K562 (cell line): ENCODE results near the gene MCL1. TPM values are rescaled to one million over a fixed set of nuclear protein-coding genes. Genes with fewer than 3 reads are reported as not detected.

Experiments used
- ATF6 ChIP-seq: sonication (generic); formaldehyde crosslinking; IDR thresholded peaks from 2 replicates; pipeline ENCODE4 v1.4.0; 2020; ENCODE audit warnings: mild to moderate bottlenecking, missing genetic modification reagents
- BRF2 ChIP-seq: IDR thresholded peaks from 3 replicates; pipeline ENCODE4 v1.6.1; 2011; ENCODE audit warnings: borderline replicate concordance, mild to moderate bottlenecking; ENCODE audit not compliant: insufficient read length, insufficient read depth
- DPF2 ChIP-seq: fragments of 450-650 bp; IDR thresholded peaks from 2 replicates; pipeline ENCODE4 v1.6.1; 2016
- ERF ChIP-seq: fragments of 450-650 bp; formaldehyde crosslinking; IDR thresholded peaks from 2 replicates; pipeline ENCODE4 v1.4.0; 2020; ENCODE audit warnings: mild to moderate bottlenecking, mixed read lengths
- FOXK1 ChIP-seq: sonication (generic); formaldehyde crosslinking; IDR thresholded peaks from 2 replicates; pipeline ENCODE4 v1.8.0; 2022; ENCODE audit warnings: missing genetic modification reagents, mild to moderate bottlenecking, borderline replicate concordance
- GATAD2A ChIP-seq: fragments of 450-650 bp; IDR thresholded peaks from 2 replicates; pipeline ENCODE4 v1.6.1; 2017
- HMGN3 ChIP-seq: IDR thresholded peaks from 2 replicates; pipeline ENCODE4 v1.6.1; 2011; ENCODE audit warnings: borderline replicate concordance, low read depth, mild to moderate bottlenecking, mixed read lengths, low read length; ENCODE audit not compliant: insufficient read length; ENCODE audit errors: extremely low read depth
- JUN ChIP-seq, 2 experiments: sonication (generic) in 1 of 2; formaldehyde crosslinking in 1 of 2; IDR thresholded peaks; 2 replicates each; pipeline versions ENCODE4 v1.6.1 to v1.8.0; 2012 to 2022; ENCODE audit warnings: borderline replicate concordance in 2 of 2, mild to moderate bottlenecking in 2 of 2, improper control_type of control experiment in 1 of 2, low read depth in 1 of 2, low read length in 1 of 2, missing genetic modification reagents in 1 of 2
- KHSRP ChIP-seq: fragments of 450-650 bp; IDR thresholded peaks from 2 replicates; pipeline ENCODE4 v1.6.1; 2017
- MTA3 ChIP-seq: fragments of 450-650 bp; formaldehyde crosslinking; IDR thresholded peaks from 2 replicates; pipeline ENCODE4 v1.6.1; 2017; ENCODE audit warnings: mild to moderate bottlenecking, borderline replicate concordance
- OTX1 ChIP-seq: fragments of 450-650 bp; formaldehyde crosslinking; IDR thresholded peaks from 2 replicates; pipeline ENCODE4 v1.4.0; 2022; ENCODE audit warnings: mild to moderate bottlenecking
- PHB2 ChIP-seq: fragments of 450-650 bp; IDR thresholded peaks from 2 replicates; pipeline ENCODE4 v1.6.1; 2017; ENCODE audit warnings: low read depth
- PRPF4 ChIP-seq: fragments of 200-400 bp; formaldehyde crosslinking; IDR thresholded peaks from one replicate; pipeline ENCODE4 v1.6.1; 2017; ENCODE audit warnings: low read length, low read depth, mild to moderate bottlenecking; ENCODE audit not compliant: insufficient read depth, poor library complexity, severe bottlenecking
- RNF2 ChIP-seq: sonication (generic); IDR thresholded peaks from 2 replicates; pipeline ENCODE4 v1.6.1; 2016
- SETDB1 ChIP-seq: IDR thresholded peaks from one replicate; pipeline ENCODE4 v1.6.1; 2012; ENCODE audit warnings: low read length, control low read depth, inconsistent platforms
- ZNF347 ChIP-seq: fragments of 450-650 bp; formaldehyde crosslinking; IDR thresholded peaks from 2 replicates; pipeline ENCODE4 v1.4.0; 2020; ENCODE audit warnings: low read depth, mild to moderate bottlenecking, moderate library complexity
- ZNF445 ChIP-seq: fragments of 250-450 bp; sonication (Bioruptor Pico); IDR thresholded peaks from 2 replicates; pipeline ENCODE4 v1.4.0; 2020; ENCODE audit warnings: low read depth, mild to moderate bottlenecking, moderate library complexity
- polyA plus RNA-seq, 8 experiments: library from polyadenylated mRNA; depleted of rRNA in 4 of 8; stranded (reverse) in 5 of 8; unstranded in 3 of 8; fragments of >200 nt; fragmentation: Nextera tagmentation in 2 of 8; fragmentation: Illumina TruSeq in 1 of 8; extraction: Ambion mirVana in 2 of 8; extraction: Trizol in 1 of 8; gene quantifications; 2 replicates each; pipeline versions ENCODE4 v1.2.1 to v1.2.3, GENCODE V29; 2011 to 2014; ENCODE audit warnings: inconsistent platforms in 1 of 8, missing spikeins in 1 of 8
- total RNA-seq, 7 experiments: library from RNA; depleted of rRNA in 6 of 7; stranded (reverse); fragments of >200 nt in 6 of 7; fragmentation: Illumina TruSeq in 2 of 7; extraction: Trizol in 2 of 7; gene quantifications; 2 replicates each; pipeline versions ENCODE4 v1.2.1 to v1.2.3, GENCODE V29; 2011 to 2021; ENCODE audit warnings: low replicate concordance in 1 of 7
- TF ChIP-seq, protein P1 (sequence below): fragments of 250-450 bp; sonication (Bioruptor Pico); IDR thresholded peaks from 2 replicates; pipeline ENCODE4 v1.8.0; 2021; ENCODE audit warnings: mild to moderate bottlenecking, moderate library complexity
- TF ChIP-seq, protein P2 (sequence below), 2 experiments: fragments of 450-650 bp; conservative IDR thresholded peaks; 2 replicates each; pipeline ENCODE4 v1.6.1; 2017; ENCODE audit warnings: mild to moderate bottlenecking in 2 of 2, moderate library complexity in 2 of 2
- TF ChIP-seq, protein P3 (sequence below): fragments of 250-450 bp; sonication (Bioruptor Pico); IDR thresholded peaks from 2 replicates; pipeline ENCODE4 v1.8.0; 2022; ENCODE audit warnings: inconsistent platforms, mild to moderate bottlenecking, moderate library complexity, borderline replicate concordance

The MCL1 gene
- total and polyA plus RNA-seq, 9 of the 15 experiments (the other 6 are each of a cell fraction or from before 2014, with no cell fraction given) = 27.1 to 224 (median 138) TPM

DNA sequence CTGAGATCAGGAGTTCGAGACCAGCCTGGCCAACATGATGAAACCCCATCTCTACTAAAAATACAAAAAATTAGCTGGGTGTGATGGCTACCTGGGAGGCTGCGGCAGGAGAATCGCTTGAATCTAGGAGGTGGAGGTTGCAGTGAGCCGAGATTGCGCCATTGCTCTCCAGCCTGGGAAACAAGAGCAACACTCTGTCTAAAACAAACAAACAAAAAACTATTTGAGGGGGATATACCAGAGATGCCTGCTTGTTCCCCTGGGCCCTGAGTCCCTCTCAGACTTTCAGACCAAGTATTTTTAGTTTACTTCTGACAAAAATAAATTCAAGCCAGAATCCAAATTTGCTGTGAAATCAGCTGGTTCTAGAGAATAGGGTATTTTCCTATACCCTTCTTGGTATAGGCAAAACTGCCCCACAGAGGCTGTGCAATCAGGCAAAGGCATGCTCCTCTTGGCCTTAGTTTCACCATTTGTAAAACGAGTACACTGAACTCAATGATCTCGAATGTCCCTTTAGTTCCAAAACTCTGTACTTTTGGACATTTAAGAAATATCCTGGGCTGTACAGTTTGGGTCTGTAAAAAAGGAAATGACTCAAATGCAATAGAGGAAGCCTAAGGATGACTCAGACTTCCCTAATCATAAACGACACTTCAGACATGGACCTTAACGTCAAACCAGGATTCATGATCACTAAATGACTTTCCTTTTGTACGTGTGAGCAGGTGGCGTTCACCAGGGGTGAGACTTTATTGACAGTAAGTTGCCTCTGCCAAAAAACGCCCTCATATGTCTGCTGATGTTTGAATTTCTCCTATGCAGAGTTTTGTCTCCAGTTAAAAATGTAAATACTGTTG, 33.9 kb upstream of the MCL1 start (continued):
- TF ChIP-seq ATF6 = no peak
- no peak; the same call in 1 of the 2 replicates for TF ChIP-seq FOXK1 (CRISPR knock-in tag)
- TF ChIP-seq MTA3 = no peak
- TF ChIP-seq JUN (IDR thresholded peaks at IDR 0.05; ENCODE audit: borderline replicate concordance, low read depth, low read length) = peak; percentile 97
- TF ChIP-seq JUN (CRISPR knock-in tag; IDR thresholded peaks at IDR 0.05; ENCODE audit: borderline replicate concordance) = peak; percentile 84; the same call in 1 of the 2 replicates
- no peak for TF ChIP-seq ZNF445 (CRISPR knock-in tag)
- TF ChIP-seq PHB2 = no peak
- TF ChIP-seq PRPF4 = no peak
- TF ChIP-seq, protein P1, sequence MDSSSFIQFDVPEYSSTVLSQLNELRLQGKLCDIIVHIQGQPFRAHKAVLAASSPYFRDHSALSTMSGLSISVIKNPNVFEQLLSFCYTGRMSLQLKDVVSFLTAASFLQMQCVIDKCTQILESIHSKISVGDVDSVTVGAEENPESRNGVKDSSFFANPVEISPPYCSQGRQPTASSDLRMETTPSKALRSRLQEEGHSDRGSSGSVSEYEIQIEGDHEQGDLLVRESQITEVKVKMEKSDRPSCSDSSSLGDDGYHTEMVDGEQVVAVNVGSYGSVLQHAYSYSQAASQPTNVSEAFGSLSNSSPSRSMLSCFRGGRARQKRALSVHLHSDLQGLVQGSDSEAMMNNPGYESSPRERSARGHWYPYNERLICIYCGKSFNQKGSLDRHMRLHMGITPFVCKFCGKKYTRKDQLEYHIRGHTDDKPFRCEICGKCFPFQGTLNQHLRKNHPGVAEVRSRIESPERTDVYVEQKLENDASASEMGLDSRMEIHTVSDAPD (CRISPR knock-in tag) = no peak
- no peak for TF ChIP-seq SETDB1
- peak; percentile 90 for TF ChIP-seq RNF2
- TF ChIP-seq, protein P2, sequence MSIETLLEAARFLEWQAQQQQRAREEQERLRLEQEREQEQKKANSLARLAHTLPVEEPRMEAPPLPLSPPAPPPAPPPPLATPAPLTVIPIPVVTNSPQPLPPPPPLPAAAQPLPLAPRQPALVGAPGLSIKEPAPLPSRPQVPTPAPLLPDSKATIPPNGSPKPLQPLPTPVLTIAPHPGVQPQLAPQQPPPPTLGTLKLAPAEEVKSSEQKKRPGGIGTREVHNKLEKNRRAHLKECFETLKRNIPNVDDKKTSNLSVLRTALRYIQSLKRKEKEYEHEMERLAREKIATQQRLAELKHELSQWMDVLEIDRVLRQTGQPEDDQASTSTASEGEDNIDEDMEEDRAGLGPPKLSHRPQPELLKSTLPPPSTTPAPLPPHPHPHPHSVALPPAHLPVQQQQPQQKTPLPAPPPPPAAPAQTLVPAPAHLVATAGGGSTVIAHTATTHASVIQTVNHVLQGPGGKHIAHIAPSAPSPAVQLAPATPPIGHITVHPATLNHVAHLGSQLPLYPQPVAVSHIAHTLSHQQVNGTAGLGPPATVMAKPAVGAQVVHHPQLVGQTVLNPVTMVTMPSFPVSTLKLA (conservative IDR thresholded peaks at IDR 0.05) = peak; percentile 47 to 72; a peak in 3 of 4 replicates
- TF ChIP-seq ERF (CRISPR knock-in tag) = no peak
- no peak for TF ChIP-seq BRF2
- TF ChIP-seq, protein P3, sequence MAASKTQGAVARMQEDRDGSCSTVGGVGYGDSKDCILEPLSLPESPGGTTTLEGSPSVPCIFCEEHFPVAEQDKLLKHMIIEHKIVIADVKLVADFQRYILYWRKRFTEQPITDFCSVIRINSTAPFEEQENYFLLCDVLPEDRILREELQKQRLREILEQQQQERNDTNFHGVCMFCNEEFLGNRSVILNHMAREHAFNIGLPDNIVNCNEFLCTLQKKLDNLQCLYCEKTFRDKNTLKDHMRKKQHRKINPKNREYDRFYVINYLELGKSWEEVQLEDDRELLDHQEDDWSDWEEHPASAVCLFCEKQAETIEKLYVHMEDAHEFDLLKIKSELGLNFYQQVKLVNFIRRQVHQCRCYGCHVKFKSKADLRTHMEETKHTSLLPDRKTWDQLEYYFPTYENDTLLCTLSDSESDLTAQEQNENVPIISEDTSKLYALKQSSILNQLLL = no peak
- TF ChIP-seq DPF2 = peak; percentile 95
- no peak for TF ChIP-seq ZNF347
- TF ChIP-seq HMGN3 = peak; percentile 26
- TF ChIP-seq OTX1 (CRISPR knock-in tag) = no peak
- TF ChIP-seq KHSRP = no peak
- no peak for TF ChIP-seq GATAD2A
